ENCODE results near the gene DUSP5. TPM values are rescaled to one million over a fixed set of nuclear protein-coding genes. Genes with fewer than 3 reads are reported as not detected.
A peak's percentile ranks its signal among the peaks of the same experiment; 100 is the strongest.

Gene DUSP5
- total and polyA plus RNA-seq, 4 experiments from 2014 or later: 3.5 to 33.7 (median 7.2) TPM

- Mint-ChIP-seq H3K27ac (peak overlapping the region; percentile 91 to 98 (median 96)), H3K9me3 (peaks cover 0 to 3% (median 0%) of the 10 kb centered on the region in 8 donors), H3K36me3 (peaks cover 0 to 22% of the 10 kb centered on the region in 2 donors), H3K4me1 (peaks cover 39 to 60% (median 48%) of the 10 kb centered on the region in 4 donors), H3K27me3 (no peaks in the 10 kb centered on the region), H3K4me3 (peak overlapping the region; percentile 86 to 98 (median 94))
- ChIA-PET POLR2A (ENCODE audit: partially characterized antibody) (interaction anchor here (0.7 to 5.8 kb wide), 18 partner anchors 8 to 422 kb away, joined by 3 to 113 read pairs (median 4); partner anchors contain the start of genes BBIP1, MXI1, SHOC2 and SMNDC1), CTCF (ENCODE audit: partially characterized antibody) (interaction anchor here (0.7 to 9.5 kb wide), 3 partner anchors 50 to 142 kb away, joined by 3 to 142 read pairs (median 3); no protein-coding TSS in a partner anchor)
- no peaks in the 10 kb centered on the region for H3K9me3 ChIP-seq (ENCODE audit: control insufficient read depth in 1 of 2, low read length in 2 of 2)
- peaks cover 45% of the 10 kb centered on the region for H3K4me1 ChIP-seq (ENCODE audit: insufficient read depth, low read length)
- H3K36me3 ChIP-seq (ENCODE audit: insufficient read depth, low read length): no peaks in the 10 kb centered on the region
- intact Hi-C loops (cut with micrococcal nuclease): loop anchor here (1.0 to 5.0 kb wide), 8 partner anchors 51 to 484 kb away; partner anchors contain the start of gene SMC3
- no peak for DNase-seq
- no peaks in the 10 kb centered on the region for H3K27me3 ChIP-seq (ENCODE audit: insufficient read depth, low read length)
- H3K27ac ChIP-seq (ENCODE audit: low read depth, low read length): peak overlapping the region; percentile 79
- H3K4me3 ChIP-seq (ENCODE audit: low read length in 2 of 2): peak overlapping the region; percentile 52 to 83
These were observed 912 bp upstream of the DUSP5 start for GRCh38 chr10:110496553-110497437.

GRCh38 chr10:110498087-110498981, 627 bp downstream of the DUSP5 start:
- CTCF ChIA-PET (ENCODE audit: partially characterized antibody): interaction anchor here (0.8 to 9.5 kb wide), 18 partner anchors 10 to 192 kb away, joined by 3 to 142 read pairs (median 4); partner anchors contain the start of gene SMNDC1
- H3K9me3 Mint-ChIP-seq: peaks cover 0 to 5% (median 0%) of the 10 kb centered on the region in 8 donors
- POLR2A ChIA-PET (ENCODE audit: partially characterized antibody): interaction anchor here (0.8 to 5.8 kb wide), 29 partner anchors 8 to 488 kb away, joined by 3 to 113 read pairs (median 4); partner anchors contain the start of genes MXI1, SMC3 and SMNDC1
- peaks cover 0 to 22% of the 10 kb centered on the region in 2 donors for H3K36me3 Mint-ChIP-seq
- H3K4me3 Mint-ChIP-seq: peak overlapping the region; percentile 90 to 98 (median 96)
- peaks cover 60% of the 10 kb centered on the region for H3K4me1 ChIP-seq (ENCODE audit: insufficient read depth, low read length)
- H3K27me3 Mint-ChIP-seq: no peaks in the 10 kb centered on the region
- intact Hi-C loops (cut with micrococcal nuclease): loop anchor here (2.0 to 5.0 kb wide), 3 partner anchors 361 to 486 kb away; partner anchors contain the start of genes BBIP1 and SHOC2
- peak overlapping the region; percentile 79 for H3K27ac ChIP-seq (ENCODE audit: low read depth, low read length)
- no peaks in the 10 kb centered on the region for H3K36me3 ChIP-seq (ENCODE audit: insufficient read depth, low read length)
- H3K27me3 ChIP-seq (ENCODE audit: insufficient read depth, low read length): no peaks in the 10 kb centered on the region
- H3K4me1 Mint-ChIP-seq: peaks cover 52 to 76% (median 63%) of the 10 kb centered on the region in 4 donors
- H3K9me3 ChIP-seq (ENCODE audit: control insufficient read depth in 1 of 2, low read length in 2 of 2): no peaks in the 10 kb centered on the region
- peak; percentile 64 to 74 (median 69) for DNase-seq
- peak overlapping the region; percentile 88 to 98 (median 95) for H3K27ac Mint-ChIP-seq
- peak overlapping the region; percentile 76 to 83 for H3K4me3 ChIP-seq (ENCODE audit: low read length in 2 of 2)

DNA sequence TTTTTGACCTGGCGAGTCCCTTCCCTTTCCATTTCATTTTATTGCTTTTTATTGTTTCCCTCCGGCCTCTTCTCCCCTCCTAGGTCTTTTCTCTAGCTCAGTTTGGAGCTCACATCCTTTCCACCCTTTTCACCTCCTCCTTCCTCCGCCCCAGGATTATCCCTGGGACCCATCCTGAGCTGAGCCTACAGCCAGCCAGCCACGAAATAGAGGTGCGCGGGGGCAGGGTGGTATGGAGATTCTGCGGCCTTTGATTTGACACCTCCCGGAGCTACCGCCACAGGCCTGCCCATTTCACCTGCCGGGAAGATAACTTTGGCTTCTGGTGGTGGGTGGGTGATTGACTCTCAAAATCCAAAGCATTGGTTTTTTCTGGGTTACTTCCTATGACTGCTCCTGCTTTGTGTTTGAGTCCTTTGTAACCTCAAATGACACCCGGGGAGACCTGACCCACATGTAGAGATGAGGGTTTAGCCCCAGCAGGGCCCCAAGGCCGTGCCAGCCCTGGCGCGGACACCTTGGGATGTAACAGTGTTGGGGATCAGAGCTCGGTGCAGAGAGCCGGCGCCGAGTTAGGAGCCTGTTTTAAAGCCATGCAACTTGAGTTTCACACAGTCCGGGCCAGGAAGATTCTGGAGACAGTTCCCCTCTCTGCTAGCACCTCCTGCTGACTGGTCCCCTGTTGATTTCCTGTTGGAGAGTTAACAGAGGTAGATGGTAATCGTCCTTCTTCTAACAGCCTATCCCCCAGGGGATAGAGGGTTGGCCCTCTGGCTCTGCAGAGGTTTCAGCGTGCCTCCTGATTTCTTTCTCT, 1.5 kb downstream of the DUSP5 start:
- Histone ChIP-seq H3K4me1 (ENCODE audit: insufficient read depth, low read length) (peaks cover 69% of the 10 kb centered on the region), H3K27ac (ENCODE audit: low read depth, low read length) (peak overlapping the region; percentile 79)

DNA sequence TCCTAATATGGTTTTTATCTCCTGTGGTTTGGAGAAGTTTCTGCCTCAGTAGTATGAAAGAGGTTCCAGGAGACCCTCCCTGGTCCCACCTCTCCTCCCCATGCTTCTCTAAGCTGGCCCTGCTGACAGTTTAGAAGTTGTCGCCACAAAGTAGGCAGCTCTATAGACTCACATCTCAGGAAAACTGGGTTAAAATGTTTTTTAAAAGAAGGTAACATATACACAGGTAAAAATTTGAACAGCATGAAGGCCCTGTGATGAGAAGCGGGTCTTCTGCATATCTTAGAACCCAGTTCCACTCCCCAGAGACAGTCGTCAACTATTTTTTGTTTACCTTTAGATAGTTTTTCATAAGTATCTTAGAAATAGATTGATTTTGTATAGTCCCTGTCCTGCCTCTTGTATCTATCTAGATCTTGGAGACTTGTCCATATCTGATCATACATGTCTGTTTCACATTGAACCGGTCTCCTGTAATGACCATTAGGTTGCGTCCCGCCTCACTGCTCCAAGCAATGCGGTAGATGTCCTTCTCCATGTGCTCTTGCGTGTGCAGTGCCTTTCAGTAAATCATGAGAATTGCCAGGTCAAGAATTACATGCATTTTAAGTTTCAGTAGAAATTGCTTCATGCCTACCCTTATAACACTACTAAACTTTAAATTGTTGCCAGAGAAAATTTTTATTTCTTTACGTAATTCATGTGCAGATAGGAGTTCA, 2.2 kb downstream of the DUSP5 start:
- DNase-seq: no peak
- ChIA-PET POLR2A (ENCODE audit: partially characterized antibody) (interaction anchor here (1.2 to 5.8 kb wide), 10 partner anchors 8 to 290 kb away, joined by 3 to 113 read pairs (median 14); partner anchors contain the start of genes MXI1 and SMNDC1), CTCF (ENCODE audit: partially characterized antibody) (interaction anchor here (1.0 to 9.5 kb wide), 6 partner anchors 12 to 194 kb away, joined by 3 to 142 read pairs (median 5); partner anchors contain the start of gene SMNDC1)
- peak overlapping the region; percentile 88 to 98 (median 95) for H3K27ac Mint-ChIP-seq
- H3K4me1 Mint-ChIP-seq: peaks cover 67 to 82% (median 78%) of the 10 kb centered on the region in 4 donors
- intact Hi-C loops (cut with micrococcal nuclease): loop anchor here (1.0 to 5.0 kb wide), 5 partner anchors 146 to 488 kb away; partner anchors contain the start of genes BBIP1 and SHOC2
- Histone ChIP-seq H3K4me3 (ENCODE audit: low read length in 2 of 2) (peak overlapping the region; percentile 2 to 83), H3K9me3 (ENCODE audit: control insufficient read depth in 1 of 2, low read length in 2 of 2) (no peaks in the 10 kb centered on the region), H3K4me1 (ENCODE audit: insufficient read depth, low read length) (peaks cover 76% of the 10 kb centered on the region), H3K27me3 (ENCODE audit: insufficient read depth, low read length) (no peaks in the 10 kb centered on the region), H3K27ac (ENCODE audit: low read depth, low read length) (peak overlapping the region; percentile 79), H3K36me3 (ENCODE audit: insufficient read depth, low read length) (no peaks in the 10 kb centered on the region)
- H3K36me3 Mint-ChIP-seq: peaks cover 3 to 31% of the 10 kb centered on the region in 2 donors
- H3K4me3 Mint-ChIP-seq: peak overlapping the region; percentile 90 to 98 (median 96)
- H3K27me3 Mint-ChIP-seq: no peaks in the 10 kb centered on the region
- H3K9me3 Mint-ChIP-seq: peaks cover 0 to 5% (median 0%) of the 10 kb centered on the region in 8 donors

More for the DNA sequence above, 1.5 kb downstream of the DUSP5 start:
- Mint-ChIP-seq H3K9me3 (peaks cover 0 to 5% (median 0%) of the 10 kb centered on the region in 8 donors), H3K4me3 (peak overlapping the region; percentile 90 to 98 (median 96)), H3K4me1 (peaks cover 60 to 78% (median 70%) of the 10 kb centered on the region in 4 donors), H3K36me3 (peaks cover 0 to 24% of the 10 kb centered on the region in 2 donors), H3K27me3 (no peaks in the 10 kb centered on the region), H3K27ac (peak overlapping the region; percentile 88 to 98 (median 95))
- Histone ChIP-seq H3K4me3 (ENCODE audit: low read length in 2 of 2) (peak overlapping the region; percentile 76 to 83), H3K36me3 (ENCODE audit: insufficient read depth, low read length) (no peaks in the 10 kb centered on the region), H3K9me3 (ENCODE audit: control insufficient read depth in 1 of 2, low read length in 2 of 2) (no peaks in the 10 kb centered on the region), H3K27me3 (ENCODE audit: insufficient read depth, low read length) (no peaks in the 10 kb centered on the region)
- ChIA-PET CTCF (ENCODE audit: partially characterized antibody) (interaction anchor here (0.8 to 9.5 kb wide), 19 partner anchors 10 to 193 kb away, joined by 3 to 142 read pairs (median 3); partner anchors contain the start of gene SMNDC1), POLR2A (ENCODE audit: partially characterized antibody) (interaction anchor here (0.7 to 5.8 kb wide), 27 partner anchors 8 to 488 kb away, joined by 3 to 113 read pairs (median 4); partner anchors contain the start of genes MXI1, SMC3 and SMNDC1)
- intact Hi-C loops (cut with micrococcal nuclease): loop anchor here (1.0 to 5.0 kb wide), 4 partner anchors 145 to 487 kb away; partner anchors contain the start of genes BBIP1 and SHOC2
- DNase-seq: peak; percentile 56 to 69 (median 62)

GRCh38 chr10:110500515-110500905, 2.8 kb downstream of the DUSP5 start:
- H3K27me3 Mint-ChIP-seq: no peaks in the 10 kb centered on the region
- ChIA-PET POLR2A (ENCODE audit: partially characterized antibody) (interaction anchor here (0.9 to 5.8 kb wide), 7 partner anchors 11 to 291 kb away, joined by 3 to 113 read pairs (median 24); partner anchors contain the start of genes MXI1 and SMNDC1), CTCF (ENCODE audit: partially characterized antibody) (interaction anchor here (1.2 to 9.5 kb wide), 3 partner anchors 12 to 194 kb away, joined by 6 to 142 read pairs (median 40); partner anchors contain the start of gene SMNDC1)
- no peaks in the 10 kb centered on the region for H3K27me3 ChIP-seq (ENCODE audit: insufficient read depth, low read length)
- peaks cover 4 to 32% of the 10 kb centered on the region in 2 donors for H3K36me3 Mint-ChIP-seq
- H3K4me3 Mint-ChIP-seq: peak overlapping the region; percentile 90 to 98 (median 96)
- peak overlapping the region; percentile 87 to 98 (median 95) for H3K27ac Mint-ChIP-seq
- peaks cover 81% of the 10 kb centered on the region for H3K4me1 ChIP-seq (ENCODE audit: insufficient read depth, low read length)
- H3K36me3 ChIP-seq (ENCODE audit: insufficient read depth, low read length): no peaks in the 10 kb centered on the region
- peaks cover 68 to 87% (median 82%) of the 10 kb centered on the region in 4 donors for H3K4me1 Mint-ChIP-seq
- H3K9me3 ChIP-seq (ENCODE audit: control insufficient read depth in 1 of 2, low read length in 2 of 2): no peaks in the 10 kb centered on the region
- intact Hi-C loops (cut with micrococcal nuclease): loop anchor here (5.0 kb wide), 1 partner anchor 362 kb away; no protein-coding TSS in a partner anchor
- peak overlapping the region; percentile 2 to 83 for H3K4me3 ChIP-seq (ENCODE audit: low read length in 2 of 2)
- peaks cover 0 to 5% (median 0%) of the 10 kb centered on the region in 8 donors for H3K9me3 Mint-ChIP-seq
- DNase-seq: no peak
- peak overlapping the region; percentile 79 for H3K27ac ChIP-seq (ENCODE audit: low read depth, low read length)

Data from CD4-positive, alpha-beta memory T cell (primary cell).